DMS 273 treated with DMSO at 0.1 percent for 48 hours (cell line): ENCODE data around the gene AGXT2.

Experiments used
- DNase-seq: peaks from one replicate; lab custom pipeline; 2025; lab: John Stamatoyannopoulos, UW

The AGXT2 gene

DNA sequence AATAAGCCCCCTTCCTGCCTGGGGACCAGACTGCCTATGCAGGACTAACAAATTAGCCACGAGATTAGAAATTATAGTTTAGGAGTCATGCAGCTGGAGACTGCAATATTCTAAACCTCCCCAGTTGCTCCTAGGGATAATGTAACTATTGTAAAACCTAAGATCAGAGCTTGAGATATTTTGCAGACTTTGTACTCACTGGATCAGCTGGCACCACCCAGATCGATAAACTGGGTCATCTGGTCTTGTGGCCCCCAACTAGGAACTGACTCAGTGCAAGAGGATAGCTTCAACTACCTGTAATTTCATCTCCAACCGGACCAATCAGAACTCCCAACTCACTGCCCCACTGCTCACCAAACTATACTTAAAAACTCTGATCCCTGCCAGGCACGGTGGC is 80.2 kb downstream of the AGXT2 start:
- no peak for DNase-seq

DNA sequence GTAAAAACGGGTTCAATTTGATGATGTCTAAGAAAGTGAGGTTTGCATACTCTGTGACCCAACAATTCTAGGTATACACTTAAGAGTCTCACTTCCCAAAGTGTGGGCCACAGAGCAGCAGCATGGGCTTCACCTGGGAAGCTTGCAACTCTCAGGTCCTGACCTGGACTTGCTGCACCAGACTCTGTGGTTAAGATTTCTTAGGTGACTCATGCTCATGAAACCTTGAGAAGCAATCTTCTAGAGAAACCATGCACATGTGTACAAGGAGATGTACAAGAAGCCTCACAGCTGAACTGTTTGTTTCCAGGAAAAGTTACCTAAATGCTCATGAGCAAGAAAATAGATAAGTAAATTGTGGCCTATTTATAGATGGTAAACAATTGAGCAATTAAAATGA is 88.4 kb downstream of the AGXT2 start:
- no peak for DNase-seq

DNA sequence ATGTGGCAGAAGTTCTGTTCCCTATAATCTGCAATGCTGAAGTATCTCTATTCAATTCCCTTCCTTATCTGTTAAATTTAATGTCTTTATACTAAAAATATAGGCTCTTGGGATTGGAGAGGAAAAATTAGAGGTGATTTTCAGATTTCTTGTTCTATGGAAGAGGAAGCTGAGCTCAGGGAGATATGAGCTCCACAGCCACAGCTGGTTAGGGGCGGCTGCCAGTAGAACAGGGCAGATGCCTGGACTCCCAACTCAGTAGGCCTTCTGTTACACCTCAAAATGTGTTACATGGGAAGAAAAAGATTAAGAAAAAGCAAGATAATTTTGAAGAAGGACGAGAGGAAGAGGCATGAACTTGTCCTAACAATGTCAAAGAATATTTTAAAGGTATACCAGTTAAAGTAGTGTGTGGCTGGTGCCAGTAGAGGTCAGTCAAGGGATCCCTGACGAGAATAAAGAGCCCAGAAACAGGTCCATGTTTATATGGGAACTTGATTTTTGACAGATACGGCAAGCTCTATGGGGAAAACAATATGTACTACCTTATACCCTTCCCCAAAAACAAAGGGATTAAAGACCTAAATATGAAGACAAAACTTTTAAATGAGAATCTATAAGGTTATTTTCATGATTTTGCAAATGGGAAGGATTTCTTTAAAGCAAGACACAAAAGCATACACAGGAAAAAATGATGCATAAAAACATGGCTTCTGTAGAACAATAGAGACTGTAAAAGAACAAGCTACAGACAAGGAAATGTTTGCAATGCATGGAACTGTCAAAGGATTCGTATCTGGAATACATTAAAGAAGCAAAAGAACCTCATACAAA is 89.7 kb downstream of the AGXT2 start:
- DNase-seq, result no peak

DNA sequence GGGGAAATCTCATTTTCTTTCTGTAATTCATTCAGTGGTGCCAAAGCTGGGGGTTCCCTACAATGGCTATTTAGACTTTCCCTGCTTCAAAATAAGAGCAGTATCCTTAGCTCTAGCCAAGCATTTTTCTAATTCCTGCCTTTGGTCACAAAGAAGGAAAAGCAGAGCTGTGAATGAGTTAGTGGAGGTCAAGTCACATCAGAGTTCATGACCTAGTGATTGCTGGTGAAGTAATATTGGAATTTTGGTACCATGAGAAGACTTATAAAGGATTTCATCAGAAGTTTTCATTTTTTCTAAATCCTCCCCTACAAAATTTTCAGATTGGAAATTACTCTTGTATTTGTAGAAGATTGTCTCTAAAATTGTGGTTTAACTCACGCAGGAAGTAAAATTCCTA is 90.4 kb downstream of the AGXT2 start:
- no peak for DNase-seq
